Stomach (tissue), 4 donors: ENCODE data around the gene PRAME.

Source experiments
- EP300 ChIP-seq: sonication (generic); formaldehyde crosslinking; IDR thresholded peaks from one replicate; pipeline ENCODE4 v1.6.1; 2017; ENCODE audit warnings: antibody characterized with exemption
- POLR2AphosphoS5 ChIP-seq, 3 donors: sonication (generic); formaldehyde crosslinking; IDR thresholded peaks; one replicate each; pipeline ENCODE4 v1.6.1; 2016; ENCODE audit warnings: antibody characterized with exemption in 3 of 3
- TF ChIP-seq, protein P1 (sequence below), 7 experiments: fragments of 450-650 bp in 4 of 7; fragments of 200-600 bp in 3 of 7; sonication (generic) in 3 of 7; IDR thresholded peaks; one replicate each; pipeline ENCODE4 v1.5.1; 2016 to 2019; ENCODE audit warnings: antibody characterized with exemption in 7 of 7, control low read depth in 2 of 7, mild to moderate bottlenecking in 1 of 7

DNA sequence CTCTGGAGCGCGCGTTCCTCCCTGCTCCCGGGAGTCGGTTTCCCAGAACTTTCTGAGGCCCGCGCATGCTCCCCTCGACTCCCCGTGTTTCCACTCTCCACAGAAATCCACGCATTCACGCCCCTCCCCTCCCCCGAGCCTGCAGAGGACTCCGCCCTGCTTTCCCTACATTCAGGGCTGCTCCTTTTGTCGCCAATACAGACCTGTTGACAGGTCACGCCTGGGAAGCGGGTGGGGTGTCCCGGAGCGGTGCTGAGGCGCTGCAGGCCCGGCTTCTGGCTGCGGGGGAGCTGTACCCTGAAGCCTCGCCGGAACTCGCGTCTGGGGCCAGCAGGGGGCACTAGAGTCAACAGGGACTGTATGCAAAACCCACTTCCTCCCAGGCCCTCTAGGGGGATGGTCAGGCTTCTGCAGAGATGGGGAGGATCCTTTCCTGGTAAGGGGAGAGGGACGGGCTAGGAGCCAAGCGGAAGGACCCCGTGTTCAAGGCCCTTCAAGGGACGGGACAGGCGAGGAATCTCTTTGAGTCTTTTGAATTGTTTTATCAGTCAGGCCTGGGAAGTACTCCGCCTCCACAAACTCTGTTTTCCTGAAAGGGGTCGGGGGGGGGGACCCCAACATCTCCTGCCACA lies at the start of gene PRAME:
- TF ChIP-seq, protein P1, sequence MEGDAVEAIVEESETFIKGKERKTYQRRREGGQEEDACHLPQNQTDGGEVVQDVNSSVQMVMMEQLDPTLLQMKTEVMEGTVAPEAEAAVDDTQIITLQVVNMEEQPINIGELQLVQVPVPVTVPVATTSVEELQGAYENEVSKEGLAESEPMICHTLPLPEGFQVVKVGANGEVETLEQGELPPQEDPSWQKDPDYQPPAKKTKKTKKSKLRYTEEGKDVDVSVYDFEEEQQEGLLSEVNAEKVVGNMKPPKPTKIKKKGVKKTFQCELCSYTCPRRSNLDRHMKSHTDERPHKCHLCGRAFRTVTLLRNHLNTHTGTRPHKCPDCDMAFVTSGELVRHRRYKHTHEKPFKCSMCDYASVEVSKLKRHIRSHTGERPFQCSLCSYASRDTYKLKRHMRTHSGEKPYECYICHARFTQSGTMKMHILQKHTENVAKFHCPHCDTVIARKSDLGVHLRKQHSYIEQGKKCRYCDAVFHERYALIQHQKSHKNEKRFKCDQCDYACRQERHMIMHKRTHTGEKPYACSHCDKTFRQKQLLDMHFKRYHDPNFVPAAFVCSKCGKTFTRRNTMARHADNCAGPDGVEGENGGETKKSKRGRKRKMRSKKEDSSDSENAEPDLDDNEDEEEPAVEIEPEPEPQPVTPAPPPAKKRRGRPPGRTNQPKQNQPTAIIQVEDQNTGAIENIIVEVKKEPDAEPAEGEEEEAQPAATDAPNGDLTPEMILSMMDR (IDR thresholded peaks at IDR 0.05): peak in 2 of 7 experiments; percentile 5 to 27
- TF ChIP-seq EP300: no peak
- TF ChIP-seq POLR2AphosphoS5 (IDR thresholded peaks at IDR 0.05): no peak
